T-helper 2 cell treated with Interferon-gamma antibody and Interleukin-4, amounts not matched to agents 100 ng/mL and 5 ng/mL, for 36 hours (primary cell): ENCODE measurements around the gene C1QTNF12. TPM values are rescaled to one million over a fixed set of nuclear protein-coding genes. Genes with fewer than 3 reads are reported as not detected.
"Not testable (repeated sequence)": the region's sequence is repeated elsewhere in the genome, so short reads cannot be mapped to it uniquely, and the experiment has no call there.

Experiments used
- intact Hi-C: fragments of 100-400 bp; cut with micrococcal nuclease; formaldehyde crosslinking; loops from one replicate; pipeline ENCODE4 v1.15.1; 2023
- total RNA-seq: library from RNA; stranded (reverse); gene quantifications from 2 replicates; pipeline ENCODE4 v1.2.3, GENCODE V29; 2022

C1QTNF12 gene
- total RNA-seq, 1 donor from 2014 or later = 2.9 TPM

- intact Hi-C loops = no loop called here
Observed at GRCh38 chr1:1259951-1260600, 13.6 kb upstream of the C1QTNF12 start.

GRCh38 chr1:1259540-1259939 is 13.0 kb upstream of the C1QTNF12 start:
- intact Hi-C loops = no loop called here

GRCh38 chr1:1259119-1259488 is 12.6 kb upstream of the C1QTNF12 start:
- intact Hi-C loops = no loop called here

GRCh38 chr1:1256956-1257871 is 10.7 kb upstream of the C1QTNF12 start:
- intact Hi-C loops = no loop called here

- intact Hi-C loops = no loop called here
Observed at GRCh38 chr1:1255611-1256010, 9.1 kb upstream of the C1QTNF12 start.

GRCh38 chr1:1255078-1255477 is 8.6 kb upstream of the C1QTNF12 start:
- intact Hi-C loops = no loop called here

- intact Hi-C loops = loop anchor here (5.0 kb wide), 1 partner anchor 132 kb away; no protein-coding TSS in a partner anchor
Observed at GRCh38 chr1:1254667-1254998, 8.1 kb upstream of the C1QTNF12 start.

- intact Hi-C loops = loop anchor here (5.0 kb wide), 1 partner anchor 132 kb away; no protein-coding TSS in a partner anchor
Observed at GRCh38 chr1:1253972-1254666, 7.6 kb upstream of the C1QTNF12 start.

- intact Hi-C loops = loop anchor here (5.0 kb wide), 1 partner anchor 131 kb away; no protein-coding TSS in a partner anchor
Observed at GRCh38 chr1:1253314-1253713, 6.8 kb upstream of the C1QTNF12 start.

GRCh38 chr1:1250786-1251284 is 4.3 kb upstream of the C1QTNF12 start:
- intact Hi-C loops = loop anchor here (2.0 to 5.0 kb wide), 2 partner anchors 18 to 129 kb away; partner anchors contain the start of genes B3GALT6 and SDF4

- intact Hi-C loops = not testable (repeated sequence)
Observed at GRCh38 chr1:1248009-1248913, 1.7 kb upstream of the C1QTNF12 start.

GRCh38 chr1:1247341-1247913 is 905 bp upstream of the C1QTNF12 start:
- intact Hi-C loops = no loop called here

- intact Hi-C loops = no loop called here
Observed at GRCh38 chr1:1245817-1246576, 525 bp downstream of the C1QTNF12 start.

- intact Hi-C loops = no loop called here
Observed at GRCh38 chr1:1245178-1245816, 1.2 kb downstream of the C1QTNF12 start.

- intact Hi-C loops = no loop called here
Observed at GRCh38 chr1:1244192-1244811, 2.2 kb downstream of the C1QTNF12 start.

GRCh38 chr1:1243807-1244191 is 2.7 kb downstream of the C1QTNF12 start:
- intact Hi-C loops = no loop called here

- intact Hi-C loops = no loop called here
Observed at GRCh38 chr1:1243266-1243660, 3.3 kb downstream of the C1QTNF12 start.

GRCh38 chr1:1242461-1243265 is 3.9 kb downstream of the C1QTNF12 start:
- intact Hi-C loops = no loop called here
